PFSK-1 (cell line): ENCODE measurements around the gene ELOVL2.

Experiments
- POLR2AphosphoS5 ChIP-seq: IDR thresholded peaks from 2 replicates; pipeline ENCODE4 v1.6.1; 2012; ENCODE audit warnings: low read depth, mild to moderate bottlenecking, control low read depth, low read length, moderate library complexity
- TF ChIP-seq, protein P1 (sequence below), 2 experiments: IDR thresholded peaks; 2 replicates each; pipeline versions ENCODE4 v1.6.1 to v1.8.0; 2011 to 2012; ENCODE audit warnings: low read depth in 2 of 2, low read length in 2 of 2, control low read depth in 1 of 2, inconsistent platforms in 1 of 2, mild to moderate bottlenecking in 1 of 2, moderate library complexity in 1 of 2; ENCODE audit not compliant: insufficient read depth in 1 of 2

DNA sequence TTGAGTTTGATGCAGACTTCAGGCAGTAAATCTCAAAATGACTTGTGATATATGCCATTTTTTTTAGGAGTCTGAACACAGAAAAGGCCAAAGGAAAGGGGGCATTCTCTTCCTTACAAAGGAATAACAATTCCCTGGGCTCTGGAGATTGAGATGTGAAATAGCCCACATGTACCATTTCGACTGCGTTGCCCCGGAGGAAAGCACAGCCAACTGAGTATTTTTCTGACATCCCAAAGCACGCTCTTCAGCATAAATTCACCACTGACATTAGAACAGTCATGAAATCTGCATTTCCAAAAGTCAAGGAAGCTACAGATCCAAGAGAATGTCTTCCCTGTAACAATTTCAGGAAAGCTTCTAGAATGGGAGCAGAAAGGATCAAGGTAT lies 7.8 kb downstream of the ELOVL2 start:
- TF ChIP-seq, protein P1, sequence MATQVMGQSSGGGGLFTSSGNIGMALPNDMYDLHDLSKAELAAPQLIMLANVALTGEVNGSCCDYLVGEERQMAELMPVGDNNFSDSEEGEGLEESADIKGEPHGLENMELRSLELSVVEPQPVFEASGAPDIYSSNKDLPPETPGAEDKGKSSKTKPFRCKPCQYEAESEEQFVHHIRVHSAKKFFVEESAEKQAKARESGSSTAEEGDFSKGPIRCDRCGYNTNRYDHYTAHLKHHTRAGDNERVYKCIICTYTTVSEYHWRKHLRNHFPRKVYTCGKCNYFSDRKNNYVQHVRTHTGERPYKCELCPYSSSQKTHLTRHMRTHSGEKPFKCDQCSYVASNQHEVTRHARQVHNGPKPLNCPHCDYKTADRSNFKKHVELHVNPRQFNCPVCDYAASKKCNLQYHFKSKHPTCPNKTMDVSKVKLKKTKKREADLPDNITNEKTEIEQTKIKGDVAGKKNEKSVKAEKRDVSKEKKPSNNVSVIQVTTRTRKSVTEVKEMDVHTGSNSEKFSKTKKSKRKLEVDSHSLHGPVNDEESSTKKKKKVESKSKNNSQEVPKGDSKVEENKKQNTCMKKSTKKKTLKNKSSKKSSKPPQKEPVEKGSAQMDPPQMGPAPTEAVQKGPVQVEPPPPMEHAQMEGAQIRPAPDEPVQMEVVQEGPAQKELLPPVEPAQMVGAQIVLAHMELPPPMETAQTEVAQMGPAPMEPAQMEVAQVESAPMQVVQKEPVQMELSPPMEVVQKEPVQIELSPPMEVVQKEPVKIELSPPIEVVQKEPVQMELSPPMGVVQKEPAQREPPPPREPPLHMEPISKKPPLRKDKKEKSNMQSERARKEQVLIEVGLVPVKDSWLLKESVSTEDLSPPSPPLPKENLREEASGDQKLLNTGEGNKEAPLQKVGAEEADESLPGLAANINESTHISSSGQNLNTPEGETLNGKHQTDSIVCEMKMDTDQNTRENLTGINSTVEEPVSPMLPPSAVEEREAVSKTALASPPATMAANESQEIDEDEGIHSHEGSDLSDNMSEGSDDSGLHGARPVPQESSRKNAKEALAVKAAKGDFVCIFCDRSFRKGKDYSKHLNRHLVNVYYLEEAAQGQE (IDR thresholded peaks at IDR 0.05; ENCODE audit: insufficient read depth in 1 of 2, low read depth in 2 of 2, low read length in 2 of 2), result no peak
- TF ChIP-seq POLR2AphosphoS5, result no peak
